Activated naive CD8-positive, alpha-beta T cell treated with anti-CD3 and anti-CD28 coated beads, Interleukin-2, amount 50 U/mL, for 24 hours (primary cell): Measurements from ENCODE around the gene RAB19.

ENCODE experiments used
- ATAC-seq: fragments of 150-1000 bp; cut with Tn5 transposase; one replicate; pipeline ENCODE4 v1.10.0; 2021
- DNase-seq: peaks from one replicate; pipeline ENCODE4 v3.0.0; 2021
- H3K27ac Mint-ChIP-seq: one replicate; pipeline ENCODE4 v1.8.0; 2021; ENCODE audit warnings: mild to moderate bottlenecking, mixed read lengths
- H3K27me3 Mint-ChIP-seq: one replicate; pipeline ENCODE4 v1.8.0; 2021; ENCODE audit warnings: mixed read lengths
- H3K36me3 Mint-ChIP-seq: one replicate; pipeline ENCODE4 v1.8.0; 2021; ENCODE audit warnings: low read depth, mixed read lengths
- H3K4me1 Mint-ChIP-seq: one replicate; pipeline ENCODE4 v1.8.0; 2021; ENCODE audit warnings: mixed read lengths
- H3K4me3 Mint-ChIP-seq: one replicate; pipeline ENCODE4 v1.8.0; 2021; ENCODE audit warnings: mild to moderate bottlenecking, moderate library complexity, mixed read lengths
- H3K9me3 Mint-ChIP-seq: one replicate; pipeline ENCODE4 v1.8.0; 2021; ENCODE audit warnings: mixed read lengths

RAB19 gene

DNA sequence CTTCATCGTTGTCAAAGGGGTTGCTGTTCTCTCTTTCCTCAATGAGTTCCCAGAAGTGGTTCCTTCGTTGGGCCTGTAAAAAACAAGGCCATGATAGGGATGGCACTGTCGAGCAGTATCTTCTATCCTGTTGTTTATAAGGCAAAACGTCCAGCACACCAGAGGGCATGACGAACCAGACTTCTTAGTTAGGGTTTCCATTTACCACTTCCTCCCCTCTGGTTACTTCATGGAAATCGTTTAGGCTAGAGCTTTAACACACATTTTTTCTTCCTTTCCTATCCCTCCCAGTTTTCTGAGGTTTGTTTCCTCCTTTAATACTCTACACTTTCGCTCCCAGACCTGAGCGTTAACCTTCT lies 50.8 kb downstream of the RAB19 start:
- no peaks in the 10 kb centered on the region for H3K9me3 Mint-ChIP-seq
- H3K36me3 Mint-ChIP-seq: peaks cover 43% of the 10 kb centered on the region
- no peak overlapping the region for H3K4me3 Mint-ChIP-seq
- H3K27ac Mint-ChIP-seq: peak overlapping the region; percentile 63
- H3K27me3 Mint-ChIP-seq: no peaks in the 10 kb centered on the region
- DNase-seq (no peak), ATAC-seq (no peak)
- H3K4me1 Mint-ChIP-seq: peaks cover 33% of the 10 kb centered on the region

GRCh38 chr7:140455743-140456142 lies 51.9 kb downstream of the RAB19 start:
- Mint-ChIP-seq H3K36me3 (peaks cover 45% of the 10 kb centered on the region), H3K27me3 (no peaks in the 10 kb centered on the region), H3K4me1 (peaks cover 25% of the 10 kb centered on the region), H3K27ac (no peak overlapping the region), H3K4me3 (no peak overlapping the region), H3K9me3 (no peaks in the 10 kb centered on the region)
- ATAC-seq (no peak), DNase-seq (no peak)

- Mint-ChIP-seq H3K27ac (no peak overlapping the region), H3K36me3 (peaks cover 48% of the 10 kb centered on the region), H3K4me1 (peaks cover 20% of the 10 kb centered on the region), H3K4me3 (no peak overlapping the region), H3K9me3 (no peaks in the 10 kb centered on the region), H3K27me3 (no peaks in the 10 kb centered on the region)
- ATAC-seq (no peak), DNase-seq (no peak)
These were observed 52.7 kb downstream of the RAB19 start for GRCh38 chr7:140456551-140457051.

- Mint-ChIP-seq H3K27ac (peak overlapping the region; percentile 53), H3K27me3 (no peaks in the 10 kb centered on the region), H3K9me3 (no peaks in the 10 kb centered on the region), H3K4me3 (no peak overlapping the region), H3K4me1 (peaks cover 20% of the 10 kb centered on the region), H3K36me3 (peaks cover 46% of the 10 kb centered on the region)
- DNase-seq: no peak
- no peak for ATAC-seq
These were observed 54.3 kb downstream of the RAB19 start for GRCh38 chr7:140458201-140458600.

GRCh38 chr7:140458916-140459315 lies 55.1 kb downstream of the RAB19 start:
- H3K27me3 Mint-ChIP-seq: no peaks in the 10 kb centered on the region
- peak overlapping the region; percentile 19 for H3K27ac Mint-ChIP-seq
- H3K36me3 Mint-ChIP-seq: peaks cover 44% of the 10 kb centered on the region
- H3K4me3 Mint-ChIP-seq: no peak overlapping the region
- DNase-seq (no peak), ATAC-seq (no peak)
- no peaks in the 10 kb centered on the region for H3K9me3 Mint-ChIP-seq
- H3K4me1 Mint-ChIP-seq: peaks cover 23% of the 10 kb centered on the region

- H3K27ac Mint-ChIP-seq: no peak overlapping the region
- peaks cover 8% of the 10 kb centered on the region for H3K4me1 Mint-ChIP-seq
- ATAC-seq (peak; percentile 71), DNase-seq (no peak)
- no peak overlapping the region for H3K4me3 Mint-ChIP-seq
- H3K9me3 Mint-ChIP-seq: no peaks in the 10 kb centered on the region
- no peaks in the 10 kb centered on the region for H3K27me3 Mint-ChIP-seq
- H3K36me3 Mint-ChIP-seq: peaks cover 22% of the 10 kb centered on the region
These were observed 59.3 kb downstream of the RAB19 start for GRCh38 chr7:140463111-140463510.

GRCh38 chr7:140475747-140476333 lies 72.0 kb downstream of the RAB19 start:
- peak; percentile 38 for DNase-seq
- no peak overlapping the region for H3K27ac Mint-ChIP-seq
- peaks cover 36% of the 10 kb centered on the region for H3K4me1 Mint-ChIP-seq
- no peak for ATAC-seq
- no peaks in the 10 kb centered on the region for H3K27me3 Mint-ChIP-seq
- peaks cover 4% of the 10 kb centered on the region for H3K36me3 Mint-ChIP-seq
- no peaks in the 10 kb centered on the region for H3K9me3 Mint-ChIP-seq
- no peak overlapping the region for H3K4me3 Mint-ChIP-seq

DNA sequence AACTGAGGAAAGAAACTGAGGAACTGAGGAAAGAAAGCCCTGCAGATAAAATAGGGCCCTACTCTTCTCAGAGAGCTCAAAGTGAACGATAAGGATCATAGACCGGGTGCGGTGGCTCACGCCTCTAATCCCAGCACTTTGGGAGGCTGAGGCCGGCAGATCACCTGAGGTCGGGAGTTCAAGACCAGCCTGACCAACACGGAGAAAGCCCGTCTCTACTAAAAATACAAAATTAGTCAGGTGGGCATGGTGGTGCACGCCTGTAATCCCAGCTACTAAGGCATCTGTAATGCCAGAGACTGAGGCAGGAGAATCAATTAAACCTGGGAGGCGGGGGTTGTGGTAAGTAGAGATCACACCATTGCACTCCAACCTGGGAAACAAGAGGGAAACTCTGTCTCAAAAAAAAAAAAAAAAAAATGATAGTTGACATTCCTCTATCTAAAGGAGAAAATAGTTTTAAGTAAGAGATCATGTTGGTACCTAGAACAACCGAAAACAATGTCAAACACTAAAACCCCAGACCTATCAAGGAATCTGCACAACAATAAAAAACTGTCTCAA lies 72.9 kb downstream of the RAB19 start:
- peak overlapping the region; percentile 87 for H3K4me3 Mint-ChIP-seq
- DNase-seq (no peak), ATAC-seq (no peak)
- H3K9me3 Mint-ChIP-seq: no peaks in the 10 kb centered on the region
- H3K27me3 Mint-ChIP-seq: no peaks in the 10 kb centered on the region
- peaks cover 35% of the 10 kb centered on the region for H3K4me1 Mint-ChIP-seq
- peaks cover under 1% of the 10 kb centered on the region for H3K36me3 Mint-ChIP-seq
- H3K27ac Mint-ChIP-seq: peak overlapping the region; percentile 73
